NB4 (cell line): ENCODE data around the gene PCDHA10.
"Not testable (repeated sequence)": the region's sequence is repeated elsewhere in the genome, so short reads cannot be mapped to it uniquely, and the experiment has no call there.

Experiments used
- DNase-seq: peaks from one replicate; pipeline ENCODE4 v3.0.0; 2010; ENCODE audit warnings: low read depth
- H3K4me3 ChIP-seq: one replicate; pipeline ENCODE4 v1.5.1; 2011; ENCODE audit warnings: mild to moderate bottlenecking, low read depth, low read length, moderate library complexity
- MYC ChIP-seq: IDR thresholded peaks from 2 replicates; pipeline ENCODE4 v1.6.1; 2011; ENCODE audit warnings: low read depth, low read length
- POLR2A ChIP-seq: IDR thresholded peaks from 2 replicates; pipeline ENCODE4 v1.6.1; 2011; ENCODE audit warnings: mild to moderate bottlenecking; ENCODE audit not compliant: insufficient read length; ENCODE audit errors: extremely low read depth
- TF ChIP-seq, protein P1 (sequence below): IDR thresholded peaks from one replicate; pipeline ENCODE4 v1.5.1; 2012; ENCODE audit warnings: low read depth, low read length
- TF ChIP-seq, protein P2 (sequence below): IDR thresholded peaks from 2 replicates; pipeline ENCODE4 v1.6.1; 2011; ENCODE audit warnings: low read depth, low read length

Gene PCDHA10

DNA sequence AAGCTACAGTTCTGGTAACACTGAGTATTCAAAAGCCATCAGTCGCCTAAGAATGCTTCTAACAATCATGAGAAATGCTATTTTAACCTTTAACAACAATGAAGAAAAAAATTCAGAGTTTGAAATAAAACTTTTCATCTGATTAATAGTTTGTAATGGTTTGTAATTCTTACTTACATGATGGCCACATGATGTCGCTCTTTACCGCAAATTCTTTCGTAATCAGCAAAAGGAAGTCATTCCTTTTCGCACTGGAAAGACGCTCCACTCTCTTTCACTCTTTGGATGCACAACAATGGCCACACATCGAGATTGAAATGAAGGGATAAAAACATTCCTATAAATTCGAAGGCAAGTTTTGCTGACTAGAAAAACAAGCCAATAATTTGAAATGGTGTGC lies 21.7 kb upstream of the PCDHA10 start, which contains the start of gene PCDHA7:
PCDHA7 (plus strand) TSS at position 277 of the 400 bp plus-strand sequence; CDS start at position 392, 115 bp downstream.
- H3K4me3 ChIP-seq = no peak within 1 kb of the TSS
- DNase-seq = peak; percentile 16
- TF ChIP-seq MYC = no peak
- TF ChIP-seq, protein P1, sequence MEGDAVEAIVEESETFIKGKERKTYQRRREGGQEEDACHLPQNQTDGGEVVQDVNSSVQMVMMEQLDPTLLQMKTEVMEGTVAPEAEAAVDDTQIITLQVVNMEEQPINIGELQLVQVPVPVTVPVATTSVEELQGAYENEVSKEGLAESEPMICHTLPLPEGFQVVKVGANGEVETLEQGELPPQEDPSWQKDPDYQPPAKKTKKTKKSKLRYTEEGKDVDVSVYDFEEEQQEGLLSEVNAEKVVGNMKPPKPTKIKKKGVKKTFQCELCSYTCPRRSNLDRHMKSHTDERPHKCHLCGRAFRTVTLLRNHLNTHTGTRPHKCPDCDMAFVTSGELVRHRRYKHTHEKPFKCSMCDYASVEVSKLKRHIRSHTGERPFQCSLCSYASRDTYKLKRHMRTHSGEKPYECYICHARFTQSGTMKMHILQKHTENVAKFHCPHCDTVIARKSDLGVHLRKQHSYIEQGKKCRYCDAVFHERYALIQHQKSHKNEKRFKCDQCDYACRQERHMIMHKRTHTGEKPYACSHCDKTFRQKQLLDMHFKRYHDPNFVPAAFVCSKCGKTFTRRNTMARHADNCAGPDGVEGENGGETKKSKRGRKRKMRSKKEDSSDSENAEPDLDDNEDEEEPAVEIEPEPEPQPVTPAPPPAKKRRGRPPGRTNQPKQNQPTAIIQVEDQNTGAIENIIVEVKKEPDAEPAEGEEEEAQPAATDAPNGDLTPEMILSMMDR = no peak
- TF ChIP-seq, protein P2, sequence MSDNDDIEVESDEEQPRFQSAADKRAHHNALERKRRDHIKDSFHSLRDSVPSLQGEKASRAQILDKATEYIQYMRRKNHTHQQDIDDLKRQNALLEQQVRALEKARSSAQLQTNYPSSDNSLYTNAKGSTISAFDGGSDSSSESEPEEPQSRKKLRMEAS = no peak
- no peak for TF ChIP-seq POLR2A

DNA sequence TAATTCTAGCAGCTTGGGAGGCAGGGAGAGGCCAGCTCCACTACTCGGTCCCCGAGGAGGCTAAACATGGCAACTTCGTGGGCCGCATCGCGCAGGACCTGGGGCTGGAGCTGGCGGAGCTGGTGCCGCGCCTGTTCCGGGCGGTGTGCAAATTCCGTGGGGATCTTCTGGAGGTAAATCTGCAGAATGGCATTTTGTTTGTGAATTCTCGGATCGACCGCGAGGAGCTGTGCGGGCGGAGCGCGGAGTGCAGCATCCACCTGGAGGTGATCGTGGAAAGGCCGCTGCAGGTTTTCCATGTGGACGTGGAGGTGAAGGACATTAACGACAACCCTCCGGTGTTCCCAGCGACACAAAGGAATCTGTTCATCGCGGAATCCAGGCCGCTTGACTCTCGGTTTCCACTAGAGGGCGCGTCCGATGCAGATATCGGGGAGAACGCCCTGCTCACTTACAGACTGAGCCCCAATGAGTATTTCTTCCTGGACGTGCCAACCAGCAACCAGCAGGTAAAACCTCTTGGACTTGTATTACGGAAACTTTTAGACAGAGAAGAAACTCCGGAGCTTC lies 21.2 kb upstream of the PCDHA10 start:
- not testable (repeated sequence) for DNase-seq, H3K4me3 ChIP-seq

DNA sequence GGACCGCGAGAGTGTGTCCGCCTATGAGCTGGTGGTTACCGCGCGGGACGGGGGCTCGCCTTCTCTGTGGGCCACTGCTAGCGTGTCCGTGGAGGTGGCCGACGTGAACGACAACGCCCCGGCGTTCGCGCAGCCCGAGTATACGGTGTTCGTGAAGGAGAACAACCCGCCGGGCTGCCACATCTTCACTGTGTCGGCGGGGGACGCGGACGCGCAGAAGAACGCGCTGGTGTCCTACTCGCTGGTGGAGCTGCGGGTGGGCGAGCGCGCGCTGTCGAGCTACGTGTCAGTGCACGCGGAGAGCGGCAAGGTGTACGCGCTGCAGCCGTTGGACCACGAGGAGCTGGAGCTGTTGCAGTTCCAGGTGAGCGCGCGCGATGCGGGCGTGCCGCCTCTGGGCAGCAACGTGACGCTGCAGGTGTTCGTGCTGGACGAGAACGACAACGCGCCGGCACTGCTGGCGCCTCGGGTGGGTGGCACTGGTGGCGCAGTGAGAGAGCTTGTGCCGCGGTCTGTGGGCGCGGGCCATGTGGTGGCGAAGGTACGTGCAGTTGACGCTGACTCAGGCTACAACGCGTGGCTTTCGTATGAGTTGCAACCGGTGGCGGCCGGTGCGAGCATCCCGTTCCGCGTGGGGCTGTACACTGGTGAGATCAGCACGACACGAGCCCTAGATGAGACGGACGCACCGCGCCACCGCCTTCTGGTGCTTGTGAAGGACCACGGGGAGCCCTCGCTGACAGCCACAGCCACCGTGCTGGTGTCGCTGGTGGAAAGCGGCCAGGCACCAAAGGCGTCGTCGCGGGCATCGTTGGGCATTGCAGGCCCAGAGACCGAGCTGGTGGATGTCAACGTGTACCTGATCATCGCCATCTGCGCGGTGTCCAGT lies 19.8 kb upstream of the PCDHA10 start:
- H3K4me3 ChIP-seq = no peak overlapping the region
- TF ChIP-seq, protein P2 = no peak
- TF ChIP-seq MYC (no peak), POLR2A (no peak)
- TF ChIP-seq, protein P1 = no peak
- DNase-seq = no peak

DNA sequence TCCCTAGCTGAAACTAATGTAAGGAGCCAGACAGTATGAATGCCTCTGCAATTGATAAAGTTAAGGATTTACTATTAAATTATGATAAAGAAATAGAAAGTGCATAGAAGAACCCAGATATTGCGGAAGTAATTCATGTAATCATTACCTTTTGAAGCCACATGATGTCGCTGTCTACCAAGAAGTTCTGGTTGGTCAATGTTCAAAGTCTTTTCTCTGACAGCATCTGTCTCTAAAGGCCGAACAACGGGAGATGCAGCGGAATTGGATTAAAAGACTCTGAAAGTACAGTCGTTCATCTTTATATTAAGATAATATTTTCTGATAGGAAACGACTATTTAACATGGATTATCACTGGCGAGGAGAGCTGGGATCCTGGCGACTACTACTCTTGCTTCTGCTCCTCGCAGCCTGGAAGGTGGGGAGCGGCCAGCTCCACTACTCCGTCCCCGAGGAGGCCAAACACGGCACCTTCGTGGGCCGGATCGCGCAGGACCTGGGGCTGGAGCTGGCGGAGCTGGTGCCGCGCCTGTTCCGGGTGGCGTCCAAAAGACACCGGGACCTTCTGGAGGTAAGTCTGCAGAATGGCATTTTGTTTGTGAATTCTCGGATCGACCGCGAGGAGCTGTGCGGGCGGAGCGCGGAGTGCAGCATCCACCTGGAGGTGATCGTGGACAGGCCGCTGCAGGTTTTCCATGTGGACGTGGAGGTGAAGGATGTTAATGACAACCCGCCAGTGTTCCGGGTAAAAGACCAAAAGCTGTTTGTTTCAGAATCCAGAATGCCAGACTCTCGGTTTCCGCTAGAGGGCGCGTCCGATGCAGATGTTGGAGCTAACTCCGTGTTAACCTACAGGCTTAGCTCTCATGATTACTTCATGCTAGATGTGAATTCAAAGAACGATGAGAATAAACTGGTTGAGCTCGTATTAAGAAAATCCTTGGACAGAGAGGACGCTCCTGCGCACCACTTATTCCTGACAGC lies 14.4 kb upstream of the PCDHA10 start, which contains the start of gene PCDHA8:
PCDHA8 (plus strand) TSS at position 210 of the 985 bp plus-strand sequence; CDS start at position 345, 135 bp downstream.
- TF ChIP-seq MYC (no peak), POLR2A (no peak)
- TF ChIP-seq, protein P1 = peak; percentile 78
- TF ChIP-seq, protein P2 = no peak
- no peak within 1 kb of the TSS for H3K4me3 ChIP-seq
- DNase-seq = peak; percentile 72

DNA sequence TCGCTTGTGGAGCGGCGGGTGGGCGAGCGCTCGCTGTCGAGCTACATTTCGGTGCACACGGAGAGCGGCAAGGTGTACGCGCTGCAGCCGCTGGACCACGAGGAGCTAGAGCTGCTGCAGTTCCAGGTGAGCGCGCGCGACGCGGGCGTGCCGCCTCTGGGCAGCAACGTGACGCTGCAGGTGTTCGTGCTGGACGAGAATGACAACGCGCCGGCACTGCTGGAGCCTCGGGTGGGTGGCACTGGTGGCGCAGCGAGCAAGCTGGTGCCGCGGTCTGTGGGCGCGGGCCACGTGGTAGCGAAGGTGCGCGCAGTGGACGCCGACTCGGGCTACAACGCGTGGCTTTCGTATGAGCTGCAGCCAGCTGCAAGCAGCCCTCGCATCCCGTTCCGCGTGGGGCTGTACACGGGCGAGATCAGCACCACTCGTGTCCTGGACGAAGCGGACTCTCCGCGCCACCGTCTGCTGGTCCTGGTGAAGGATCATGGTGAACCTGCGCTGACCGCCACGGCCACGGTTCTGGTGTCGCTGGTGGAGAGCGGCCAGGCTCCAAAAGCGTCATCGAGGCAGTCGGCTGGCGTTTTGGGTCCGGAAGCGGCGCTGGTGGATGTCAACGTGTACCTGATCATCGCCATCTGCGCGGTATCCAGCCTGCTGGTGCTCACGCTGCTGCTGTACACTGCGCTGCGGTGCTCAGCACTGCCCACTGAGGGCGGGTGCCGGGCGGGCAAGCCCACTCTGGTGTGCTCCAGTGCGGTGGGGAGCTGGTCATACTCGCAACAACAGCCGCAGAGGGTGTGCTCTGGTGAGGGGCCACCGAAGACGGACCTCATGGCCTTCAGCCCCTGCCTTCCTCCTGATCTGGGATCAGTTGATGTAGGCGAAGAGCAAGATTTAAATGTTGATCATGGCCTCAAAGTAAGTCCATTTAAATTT lies 12.6 kb upstream of the PCDHA10 start:
- TF ChIP-seq POLR2A (no peak), MYC (no peak)
- TF ChIP-seq, protein P2 = no peak
- TF ChIP-seq, protein P1 = no peak
- H3K4me3 ChIP-seq = no peak overlapping the region
- DNase-seq = no peak

DNA sequence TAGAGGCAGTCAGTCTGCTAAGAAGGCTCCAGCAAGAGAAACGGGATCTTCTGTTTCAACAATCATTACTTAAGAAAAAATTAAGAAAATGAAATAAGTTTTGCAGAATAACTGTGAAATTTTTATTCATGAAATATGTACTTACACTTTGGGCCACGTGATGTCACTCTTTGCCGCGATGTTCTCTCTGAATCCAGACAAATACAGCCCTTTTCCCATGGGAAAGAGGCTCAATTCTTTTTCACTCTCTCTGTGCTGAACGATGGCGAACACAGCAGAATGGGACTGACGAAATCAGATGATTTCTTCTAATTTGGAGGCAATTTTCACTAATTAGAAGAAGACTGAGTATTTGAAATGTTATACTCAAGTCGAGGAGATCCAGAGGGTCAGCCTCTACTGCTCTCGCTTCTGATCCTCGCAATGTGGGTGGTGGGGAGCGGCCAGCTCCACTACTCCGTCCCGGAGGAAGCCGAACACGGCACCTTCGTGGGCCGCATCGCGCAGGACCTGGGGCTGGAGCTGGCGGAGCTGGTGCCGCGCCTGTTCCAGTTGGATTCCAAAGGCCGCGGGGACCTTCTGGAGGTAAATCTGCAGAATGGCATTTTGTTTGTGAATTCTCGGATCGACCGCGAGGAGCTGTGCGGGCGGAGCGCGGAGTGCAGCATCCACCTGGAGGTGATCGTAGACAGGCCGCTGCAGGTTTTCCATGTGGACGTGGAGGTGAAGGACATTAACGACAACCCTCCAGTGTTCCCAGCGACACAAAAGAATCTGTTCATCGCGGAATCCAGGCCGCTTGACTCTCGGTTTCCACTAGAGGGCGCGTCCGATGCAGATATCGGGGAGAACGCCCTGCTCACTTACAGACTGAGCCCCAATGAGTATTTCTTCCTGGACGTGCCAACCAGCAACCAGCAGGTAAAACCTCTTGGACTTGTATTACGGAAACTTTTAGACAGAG lies 7.3 kb upstream of the PCDHA10 start, which contains the start of gene PCDHA9:
PCDHA9 (plus strand) TSS at position 244 of the 964 bp plus-strand sequence; CDS start at position 358, 114 bp downstream.
- DNase-seq, H3K4me3 ChIP-seq: not testable (repeated sequence)

DNA sequence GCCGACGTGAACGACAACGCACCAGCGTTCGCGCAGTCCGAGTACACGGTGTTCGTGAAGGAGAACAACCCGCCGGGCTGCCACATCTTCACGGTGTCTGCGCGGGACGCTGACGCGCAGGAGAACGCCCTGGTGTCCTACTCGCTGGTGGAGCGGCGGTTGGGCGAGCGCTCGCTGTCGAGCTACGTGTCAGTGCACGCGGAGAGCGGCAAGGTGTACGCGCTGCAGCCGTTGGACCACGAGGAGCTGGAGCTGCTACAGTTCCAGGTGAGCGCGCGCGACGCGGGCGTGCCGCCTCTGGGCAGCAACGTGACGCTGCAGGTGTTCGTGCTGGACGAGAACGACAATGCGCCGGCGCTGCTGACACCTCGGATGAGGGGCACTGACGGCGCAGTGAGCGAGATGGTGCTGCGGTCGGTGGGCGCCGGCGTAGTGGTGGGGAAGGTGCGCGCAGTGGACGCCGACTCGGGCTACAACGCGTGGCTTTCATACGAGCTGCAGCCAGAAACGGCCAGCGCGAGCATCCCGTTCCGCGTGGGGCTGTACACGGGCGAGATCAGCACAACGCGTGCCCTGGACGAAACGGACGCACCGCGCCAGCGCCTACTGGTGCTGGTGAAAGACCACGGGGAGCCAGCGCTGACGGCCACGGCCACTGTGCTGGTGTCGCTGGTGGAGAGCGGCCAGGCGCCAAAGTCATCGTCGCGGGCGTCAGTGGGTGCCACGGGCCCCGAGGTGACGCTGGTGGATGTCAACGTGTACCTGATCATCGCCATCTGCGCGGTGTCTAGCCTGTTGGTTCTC lies 5.7 kb upstream of the PCDHA10 start:
- H3K4me3 ChIP-seq, DNase-seq: not testable (repeated sequence)
